Measurements from ENCODE around the gene MITF. TPM values are rescaled to one million over a fixed set of nuclear protein-coding genes. Genes with fewer than 3 reads are reported as not detected.
A peak's percentile ranks its signal among the peaks of the same experiment; 100 is the strongest.

The MITF gene
- 100 to 1,000 TPM in 3 of 4 donors, 10 to 100 TPM in 1; 71.1 to 139 (median 109) TPM for total RNA-seq

GRCh38 chr3:69739204-69740102 is at the start of gene MITF:
Gene MITF (plus strand): TSS chr3:69739464. CDS start chr3:69739598, 134 bp downstream.
- no peaks in the 10 kb centered on the region for H3K27me3 ChIP-seq
- peak within 1 kb of the TSS; percentile 76 to 98 (median 88) for H3K4me3 ChIP-seq
- H3K27ac ChIP-seq = peak within 1 kb of the TSS; percentile 91 to 97 (median 92)
- in situ Hi-C loops (cut with MboI; ENCODE audit: low sequenced_read_pairs in 4 of 4) = no loop called here
- no peaks in the 10 kb centered on the region for H3K36me3 ChIP-seq
- ATAC-seq (peak; percentile 75 to 78), DNase-seq (peak; percentile 95 to 96)
- intact Hi-C loops (cut with DNase I; ENCODE audit: low total_unique reads) = loop anchor here (2.0 to 5.0 kb wide), 3 partner anchors 47 to 623 kb away; no protein-coding TSS in a partner anchor
- H3K4me1 ChIP-seq = peaks cover 60 to 64% of the 10 kb centered on the region in 2 donors
- TF ChIP-seq POLR2A (IDR thresholded peaks at IDR 0.05) = peak; percentile 99
- peak in 1 of 5 experiments; percentile 8 for TF ChIP-seq CTCF (IDR thresholded peaks at IDR 0.05 in 4 of 5, conservative IDR thresholded peaks at IDR 0.05 in 1 of 5)
- no peaks in the 10 kb centered on the region for H3K9me3 ChIP-seq

GRCh38 chr3:69691860-69692259 is 47.4 kb upstream of the MITF start:
- H3K36me3 ChIP-seq = no peaks in the 10 kb centered on the region
- no peak overlapping the region for H3K4me3 ChIP-seq
- DNase-seq (no peak), ATAC-seq (peak; percentile 89 to 90)
- H3K9me3 ChIP-seq = no peaks in the 10 kb centered on the region
- in situ Hi-C loops (cut with MboI; ENCODE audit: low sequenced_read_pairs in 4 of 4) (loop anchor here (5.0 to 25.0 kb wide), 5 partner anchors 100 to 263 kb away; no protein-coding TSS in a partner anchor), intact Hi-C loops (cut with DNase I; ENCODE audit: low total_unique reads) (loop anchor here (1.0 to 5.0 kb wide), 5 partner anchors 45 to 257 kb away; partner anchors contain the start of gene MITF)
- H3K27ac ChIP-seq = peak overlapping the region; percentile 23 to 56 (median 40)
- H3K27me3 ChIP-seq = no peaks in the 10 kb centered on the region
- TF ChIP-seq POLR2A (IDR thresholded peaks at IDR 0.05) (no peak), CTCF (IDR thresholded peaks at IDR 0.05 in 4 of 5, conservative IDR thresholded peaks at IDR 0.05 in 1 of 5) (no peak)
- peaks cover 5 to 19% of the 10 kb centered on the region in 2 donors for H3K4me1 ChIP-seq

GRCh38 chr3:69692761-69693160 is 46.5 kb upstream of the MITF start:
- ATAC-seq (no peak), DNase-seq (peak in 1 of 2 donors; percentile 15)
- H3K4me3 ChIP-seq = no peak overlapping the region
- intact Hi-C loops (cut with DNase I; ENCODE audit: low total_unique reads) (loop anchor here (5.0 kb wide), 2 partner anchors 45 to 180 kb away; partner anchors contain the start of gene MITF), in situ Hi-C loops (cut with MboI; ENCODE audit: low sequenced_read_pairs in 4 of 4) (loop anchor here (5.0 to 25.0 kb wide), 5 partner anchors 100 to 262 kb away; no protein-coding TSS in a partner anchor)
- no peaks in the 10 kb centered on the region for H3K9me3 ChIP-seq
- H3K36me3 ChIP-seq = no peaks in the 10 kb centered on the region
- H3K4me1 ChIP-seq = peaks cover 5 to 19% of the 10 kb centered on the region in 2 donors
- no peak for TF ChIP-seq CTCF (IDR thresholded peaks at IDR 0.05 in 4 of 5, conservative IDR thresholded peaks at IDR 0.05 in 1 of 5)
- no peak for TF ChIP-seq POLR2A (IDR thresholded peaks at IDR 0.05)
- no peak overlapping the region for H3K27ac ChIP-seq
- no peaks in the 10 kb centered on the region for H3K27me3 ChIP-seq

GRCh38 chr3:69695443-69695842 is 43.8 kb upstream of the MITF start:
- no peaks in the 10 kb centered on the region for H3K9me3 ChIP-seq
- in situ Hi-C loops (cut with MboI; ENCODE audit: low sequenced_read_pairs in 4 of 4) = loop anchor here in 2 of 4 donors (10.0 to 25.0 kb wide), 3 partner anchors 99 to 259 kb away; no protein-coding TSS in a partner anchor
- no peaks in the 10 kb centered on the region for H3K27me3 ChIP-seq
- no peak overlapping the region for H3K27ac ChIP-seq
- H3K36me3 ChIP-seq = no peaks in the 10 kb centered on the region
- intact Hi-C loops (cut with DNase I; ENCODE audit: low total_unique reads) = no loop called here
- no peak for TF ChIP-seq CTCF (IDR thresholded peaks at IDR 0.05 in 4 of 5, conservative IDR thresholded peaks at IDR 0.05 in 1 of 5)
- TF ChIP-seq POLR2A (IDR thresholded peaks at IDR 0.05) = no peak
- DNase-seq (no peak), ATAC-seq (peak in 1 of 2 donors; percentile 70)
- no peak overlapping the region for H3K4me3 ChIP-seq
- H3K4me1 ChIP-seq = peaks cover 5 to 19% of the 10 kb centered on the region in 2 donors

Measured in gastrocnemius medialis (tissue), 4 donors.